Measurements from ENCODE around the gene NUFIP1.
"Not testable (repeated sequence)": the region's sequence is repeated elsewhere in the genome, so short reads cannot be mapped to it uniquely, and the experiment has no call there.

Gene NUFIP1

GRCh38 chr13:44969551-44970484 is 19.5 kb downstream of the NUFIP1 start:
- no peak for DNase-seq (ENCODE audit: low read depth in 2 of 2)

- no peak for DNase-seq (ENCODE audit: low read depth in 2 of 2)
These were observed 20.8 kb downstream of the NUFIP1 start for GRCh38 chr13:44968434-44968815.

- no peak for DNase-seq (ENCODE audit: low read depth in 2 of 2)
These were observed 21.4 kb downstream of the NUFIP1 start for GRCh38 chr13:44967704-44968433.

- no peak for DNase-seq (ENCODE audit: low read depth in 2 of 2)
These were observed 27.3 kb downstream of the NUFIP1 start for GRCh38 chr13:44961997-44962396.

- DNase-seq (ENCODE audit: low read depth in 2 of 2): no peak
These were observed 33.9 kb downstream of the NUFIP1 start for GRCh38 chr13:44955406-44955805.

GRCh38 chr13:44954224-44954623 is 35.0 kb downstream of the NUFIP1 start:
- DNase-seq (ENCODE audit: low read depth in 2 of 2): no peak

- no peak for DNase-seq (ENCODE audit: low read depth in 2 of 2)
These were observed 36.6 kb downstream of the NUFIP1 start for GRCh38 chr13:44952671-44953070.

GRCh38 chr13:44951184-44951583 is 38.1 kb downstream of the NUFIP1 start:
- DNase-seq (ENCODE audit: low read depth in 2 of 2): no peak

GRCh38 chr13:44943411-44943810 is 45.9 kb downstream of the NUFIP1 start:
- DNase-seq (ENCODE audit: low read depth in 2 of 2): not testable (repeated sequence)

GRCh38 chr13:44938854-44939253 is 50.4 kb downstream of the NUFIP1 start:
- DNase-seq (ENCODE audit: low read depth in 2 of 2): no peak

- DNase-seq (ENCODE audit: low read depth in 2 of 2): no peak
These were observed 53.0 kb downstream of the NUFIP1 start for GRCh38 chr13:44936246-44936645.

GRCh38 chr13:44934724-44935123 is 54.5 kb downstream of the NUFIP1 start:
- no peak for DNase-seq (ENCODE audit: low read depth in 2 of 2)

GRCh38 chr13:44932850-44933251 is 56.4 kb downstream of the NUFIP1 start:
- no peak for DNase-seq (ENCODE audit: low read depth in 2 of 2)

GRCh38 chr13:44932171-44932849 is 57.0 kb downstream of the NUFIP1 start:
- no peak for DNase-seq (ENCODE audit: low read depth in 2 of 2)

GRCh38 chr13:44930963-44931623 is 58.2 kb downstream of the NUFIP1 start:
- no peak for DNase-seq (ENCODE audit: low read depth in 2 of 2)

- DNase-seq (ENCODE audit: low read depth in 2 of 2): no peak
These were observed 59.0 kb downstream of the NUFIP1 start for GRCh38 chr13:44930280-44930679.

- no peak for DNase-seq (ENCODE audit: low read depth in 2 of 2)
These were observed 59.6 kb downstream of the NUFIP1 start for GRCh38 chr13:44929692-44930091.

- DNase-seq (ENCODE audit: low read depth in 2 of 2): no peak
These were observed 61.3 kb downstream of the NUFIP1 start for GRCh38 chr13:44927968-44928367.

- no peak for DNase-seq (ENCODE audit: low read depth in 2 of 2)
These were observed 67.1 kb downstream of the NUFIP1 start for GRCh38 chr13:44921931-44922758.

GRCh38 chr13:44921246-44921877 is 67.9 kb downstream of the NUFIP1 start:
- DNase-seq (ENCODE audit: low read depth in 2 of 2): no peak

All from stimulated activated CD8-positive, alpha-beta memory T cell treated with anti-CD3 and anti-CD28 coated beads, Interleukin-15, amount 100 ng/mL, for 4 hours (primary cell).